Measurements from ENCODE around the gene CFAP410. TPM values are rescaled to one million over a fixed set of nuclear protein-coding genes. Genes with fewer than 3 reads are reported as not detected.

CFAP410 gene
- total RNA-seq, 1 donor from 2014 or later: 23.9 TPM

- Mint-ChIP-seq H3K36me3 (ENCODE audit: low read depth) (peaks cover 3% of the 10 kb centered on the region), H3K4me3 (peak overlapping the region; percentile 38), H3K27ac (ENCODE audit: unreplicated experiment) (no peak overlapping the region), H3K9me3 (no peaks in the 10 kb centered on the region), H3K27me3 (ENCODE audit: low read depth) (peaks cover 3% of the 10 kb centered on the region), H3K4me1 (peaks cover 10% of the 10 kb centered on the region)
- TF ChIP-seq CTCF (conservative IDR thresholded peaks at IDR 0.05): no peak
- DNase-seq (ENCODE audit: low read depth, low spot score): no peak
Observed at GRCh38 chr21:44332383-44332782, 6.8 kb downstream of the CFAP410 start.

- TF ChIP-seq CTCF (conservative IDR thresholded peaks at IDR 0.05): no peak
- peak overlapping the region; percentile 61 for H3K4me3 Mint-ChIP-seq
- peak overlapping the region; percentile 72 for H3K27ac Mint-ChIP-seq (ENCODE audit: unreplicated experiment)
- peaks cover 3% of the 10 kb centered on the region for H3K27me3 Mint-ChIP-seq (ENCODE audit: low read depth)
- H3K36me3 Mint-ChIP-seq (ENCODE audit: low read depth): peaks cover 3% of the 10 kb centered on the region
- peaks cover 4% of the 10 kb centered on the region for H3K4me1 Mint-ChIP-seq
- H3K9me3 Mint-ChIP-seq: no peaks in the 10 kb centered on the region
- no peak for DNase-seq (ENCODE audit: low read depth, low spot score)
Observed at GRCh38 chr21:44331650-44332307, 7.4 kb downstream of the CFAP410 start.

GRCh38 chr21:44331209-44331608 is 8.0 kb downstream of the CFAP410 start:
- no peak for DNase-seq (ENCODE audit: low read depth, low spot score)
- peaks cover 4% of the 10 kb centered on the region for H3K4me1 Mint-ChIP-seq
- H3K27ac Mint-ChIP-seq (ENCODE audit: unreplicated experiment): peak overlapping the region; percentile 72
- H3K9me3 Mint-ChIP-seq: no peaks in the 10 kb centered on the region
- no peak for TF ChIP-seq CTCF (conservative IDR thresholded peaks at IDR 0.05)
- H3K36me3 Mint-ChIP-seq (ENCODE audit: low read depth): peaks cover 3% of the 10 kb centered on the region
- H3K27me3 Mint-ChIP-seq (ENCODE audit: low read depth): peaks cover 3% of the 10 kb centered on the region
- H3K4me3 Mint-ChIP-seq: no peak overlapping the region

GRCh38 chr21:44330698-44331097 is 8.5 kb downstream of the CFAP410 start:
- no peak for DNase-seq (ENCODE audit: low read depth, low spot score)
- H3K27me3 Mint-ChIP-seq (ENCODE audit: low read depth): peaks cover 3% of the 10 kb centered on the region
- TF ChIP-seq CTCF (conservative IDR thresholded peaks at IDR 0.05): no peak
- H3K4me1 Mint-ChIP-seq: peaks cover 4% of the 10 kb centered on the region
- peaks cover 3% of the 10 kb centered on the region for H3K36me3 Mint-ChIP-seq (ENCODE audit: low read depth)
- no peak overlapping the region for H3K4me3 Mint-ChIP-seq
- H3K9me3 Mint-ChIP-seq: no peaks in the 10 kb centered on the region
- H3K27ac Mint-ChIP-seq (ENCODE audit: unreplicated experiment): no peak overlapping the region

- TF ChIP-seq CTCF (conservative IDR thresholded peaks at IDR 0.05): no peak
Observed at GRCh38 chr21:44329971-44330681, 9.1 kb downstream of the CFAP410 start.

More at GRCh38 chr21:44329971-44330681, 9.1 kb downstream of the CFAP410 start:
- H3K27ac Mint-ChIP-seq (ENCODE audit: unreplicated experiment): peak overlapping the region; percentile 27
- peaks cover 3% of the 10 kb centered on the region for H3K36me3 Mint-ChIP-seq (ENCODE audit: low read depth)
- H3K4me3 Mint-ChIP-seq: peak overlapping the region; percentile 65
- H3K27me3 Mint-ChIP-seq (ENCODE audit: low read depth): peaks cover 3% of the 10 kb centered on the region
- H3K9me3 Mint-ChIP-seq: no peaks in the 10 kb centered on the region
- no peak for DNase-seq (ENCODE audit: low read depth, low spot score)
- H3K4me1 Mint-ChIP-seq: peaks cover 4% of the 10 kb centered on the region

Measured in neural crest cell (in vitro differentiated cells).